NOMO-1 treated with dmso at 0.1 percent for 144 hours (cell line): Measurements from ENCODE around the gene RAB4B.
"Not testable (repeated sequence)": the region's sequence is repeated elsewhere in the genome, so short reads cannot be mapped to it uniquely, and the experiment has no call there.

Source experiments
- DNase-seq: peaks from one replicate; lab custom pipeline; 2025; ENCODE audit not compliant: unreplicated experiment; lab: John Stamatoyannopoulos, UW

RAB4B gene

GRCh38 chr19:40801426-40802299, 23.6 kb downstream of the RAB4B start:
- no peak for DNase-seq

DNA sequence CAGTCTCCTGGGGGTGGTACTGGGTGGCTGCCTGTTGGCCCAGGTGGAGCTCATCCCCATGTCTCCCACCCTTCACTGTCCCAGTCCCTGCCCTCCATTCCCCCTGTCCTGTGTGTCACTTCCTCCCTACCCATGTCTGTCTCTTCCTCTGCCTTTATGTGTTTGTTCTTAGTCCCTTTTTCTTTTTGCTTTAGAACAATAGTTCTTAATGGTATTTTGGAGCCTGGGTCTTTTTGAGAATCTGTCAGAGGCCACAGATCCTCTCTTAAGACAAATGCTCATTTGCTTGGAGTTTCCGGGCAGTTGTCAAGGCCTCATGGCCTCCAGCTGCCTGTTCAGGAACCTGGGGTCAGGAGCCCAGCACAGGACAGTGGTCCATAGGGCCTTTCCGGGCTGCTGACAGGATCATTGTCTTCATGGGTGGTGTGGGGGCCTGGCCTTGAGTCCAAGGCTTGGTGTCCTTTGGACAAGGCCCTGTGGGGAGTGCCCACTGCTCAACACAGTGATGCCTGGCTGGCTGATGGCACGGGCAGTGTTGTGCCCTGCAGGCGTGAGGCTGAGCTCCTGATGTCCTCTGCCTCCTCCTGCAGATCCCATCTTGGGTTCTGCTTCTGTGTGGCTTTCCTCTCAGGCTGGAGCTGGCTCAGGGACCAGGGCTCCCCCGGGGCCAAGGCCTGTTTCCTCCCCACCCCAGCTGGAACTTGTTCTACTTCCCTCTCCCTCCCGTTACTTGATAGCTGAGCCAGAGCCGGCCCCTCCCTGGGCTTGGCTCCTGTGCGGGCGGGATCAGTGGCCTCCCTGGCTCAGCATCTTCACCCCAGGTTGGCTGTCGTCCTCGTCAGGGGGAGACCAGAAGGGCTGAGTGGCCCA, 24.5 kb downstream of the RAB4B start:
- no peak for DNase-seq

- no peak for DNase-seq
Measured at GRCh38 chr19:40803170-40803856, 25.3 kb downstream of the RAB4B start.

DNA sequence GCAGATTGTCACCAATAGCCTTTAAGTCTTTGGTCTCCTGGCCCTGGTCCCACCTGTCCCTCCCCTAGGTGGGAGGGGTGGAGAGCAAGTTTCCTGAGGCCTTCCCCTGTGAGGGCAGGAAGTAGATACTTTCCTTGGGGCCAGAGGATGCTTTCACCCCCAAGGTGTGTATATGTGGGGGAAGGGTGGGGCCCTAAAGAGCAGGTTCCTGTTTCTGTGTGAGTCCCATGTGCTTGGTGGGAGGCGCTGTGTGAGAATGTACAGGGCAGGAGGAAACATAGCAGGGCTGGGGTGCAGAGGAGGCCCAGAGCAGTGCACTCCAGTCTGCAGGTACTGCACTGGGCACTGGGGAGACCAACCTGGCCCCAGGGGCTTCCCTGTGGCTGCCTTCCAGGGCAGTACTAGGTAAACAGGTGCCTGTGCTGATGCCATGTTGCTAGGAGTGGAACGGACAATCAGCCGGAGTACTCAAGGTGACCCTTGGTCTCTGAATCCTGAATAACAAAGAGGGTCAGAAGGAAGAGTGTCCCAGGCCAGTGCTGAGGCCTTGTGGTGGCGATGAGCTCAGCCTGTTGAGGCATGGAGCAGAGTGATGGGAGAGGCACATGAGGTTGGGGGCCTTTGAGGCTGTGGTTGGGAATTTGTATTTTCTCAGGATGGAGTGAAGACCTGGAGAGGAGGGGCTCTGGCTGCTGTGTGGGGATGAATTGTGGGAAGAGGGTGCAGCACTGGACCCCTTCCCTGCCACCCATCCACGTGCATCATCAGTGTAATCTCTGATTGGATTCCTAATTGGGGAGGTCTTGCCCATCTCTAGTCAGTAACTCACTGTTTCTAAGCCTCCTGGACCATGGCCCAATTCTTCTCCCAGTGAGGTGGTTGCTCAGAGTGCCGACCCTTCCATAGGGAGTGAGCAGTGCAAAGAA, 26.1 kb downstream of the RAB4B start:
- DNase-seq: peak; percentile 15

DNA sequence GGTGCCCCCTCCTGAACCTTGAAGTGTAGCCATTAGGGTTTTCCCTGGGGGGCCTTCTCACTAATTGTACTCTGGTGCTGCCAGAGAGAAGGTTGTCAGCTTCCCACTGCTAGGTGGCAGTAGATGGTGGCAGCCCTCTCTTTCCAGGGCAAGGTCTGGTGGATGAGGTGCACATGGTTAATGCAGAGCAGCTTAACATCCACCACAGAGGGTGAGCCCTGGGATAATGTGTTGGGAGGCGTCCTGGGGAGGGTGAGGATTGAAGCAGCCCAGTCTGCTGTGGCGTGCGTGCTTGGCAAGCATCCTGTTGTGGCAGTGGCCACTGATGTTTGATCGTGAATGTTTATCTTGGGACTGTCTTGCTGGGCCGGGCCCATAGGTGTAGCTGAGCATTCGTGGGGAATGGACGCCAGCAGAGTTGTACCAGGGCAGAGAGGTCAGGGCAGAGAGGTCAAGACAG, 26.8 kb downstream of the RAB4B start:
- no peak for DNase-seq

GRCh38 chr19:40805258-40805868, 27.3 kb downstream of the RAB4B start:
- no peak for DNase-seq

DNA sequence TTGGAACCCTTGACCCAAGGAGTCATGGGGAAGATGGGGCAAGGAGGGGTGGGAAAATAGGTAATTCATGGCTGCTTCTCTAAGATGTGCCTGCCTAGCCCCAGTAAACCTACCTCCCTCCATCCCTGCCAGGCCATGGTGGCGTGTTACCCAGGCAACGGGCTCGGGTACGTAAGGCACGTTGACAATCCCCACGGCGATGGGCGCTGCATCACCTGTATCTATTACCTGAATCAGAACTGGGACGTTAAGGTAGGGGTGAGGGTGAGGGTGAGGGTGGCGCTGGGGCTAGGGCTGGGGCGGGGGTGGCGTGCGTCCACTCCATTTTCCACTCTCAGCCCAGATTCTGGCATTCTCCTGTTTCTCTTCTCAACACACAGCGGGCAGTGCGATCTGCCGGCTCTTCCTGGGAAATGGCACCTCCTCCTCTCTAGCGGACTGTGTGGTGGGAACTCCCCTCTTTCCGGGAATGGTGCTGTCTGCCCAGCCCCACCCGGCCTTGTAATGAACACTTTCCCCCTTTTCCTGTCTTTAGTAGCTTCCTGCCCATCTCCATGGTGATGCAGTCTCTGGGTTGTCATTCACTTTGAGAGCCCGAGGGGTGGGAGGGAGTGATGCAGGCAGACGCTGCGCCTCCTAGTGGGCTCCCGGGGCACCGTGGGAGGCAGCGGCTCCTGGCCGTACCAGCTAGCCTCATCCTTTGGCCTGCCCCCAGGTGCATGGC, 28.5 kb downstream of the RAB4B start:
- peak; percentile 20 for DNase-seq

DNA sequence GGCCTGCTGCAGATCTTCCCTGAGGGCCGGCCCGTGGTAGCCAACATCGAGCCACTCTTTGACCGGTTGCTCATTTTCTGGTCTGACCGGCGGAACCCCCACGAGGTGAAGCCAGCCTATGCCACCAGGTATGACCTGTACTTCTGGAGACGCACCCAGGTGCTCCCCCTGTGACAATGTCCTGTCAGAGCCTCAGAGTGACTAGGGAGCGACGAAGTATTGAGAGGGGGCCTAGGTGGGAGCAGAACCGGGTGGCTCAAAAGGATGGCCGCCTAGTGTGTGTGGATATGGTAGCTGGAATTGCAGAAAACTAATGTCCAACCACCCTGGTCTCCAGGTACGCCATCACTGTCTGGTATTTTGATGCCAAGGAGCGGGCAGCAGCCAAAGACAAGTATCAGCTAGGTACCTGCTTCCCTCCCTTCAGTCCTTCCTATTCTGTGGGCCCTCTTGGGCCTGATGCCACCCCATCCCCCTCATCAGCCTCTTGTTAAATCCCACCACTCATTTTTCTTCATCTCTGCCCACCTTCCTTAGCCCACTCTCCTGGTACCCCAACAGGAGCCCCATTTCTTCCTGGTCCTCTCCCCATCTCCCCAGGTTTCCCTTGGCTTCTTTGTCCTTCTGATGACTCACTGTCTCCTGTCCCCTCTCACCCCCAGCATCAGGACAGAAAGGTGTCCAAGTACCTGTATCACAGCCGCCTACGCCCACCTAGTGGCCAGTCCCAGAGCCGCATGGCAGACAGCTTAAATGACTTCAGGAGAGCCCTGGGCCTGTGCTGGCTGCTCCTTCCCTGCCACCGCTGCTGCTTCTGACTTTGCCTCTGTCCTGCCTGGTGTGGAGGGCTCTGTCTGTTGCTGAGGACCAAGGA, 29.3 kb downstream of the RAB4B start:
- DNase-seq: no peak

- no peak for DNase-seq
Measured at GRCh38 chr19:40808021-40808325, 29.9 kb downstream of the RAB4B start.

GRCh38 chr19:40808497-40808896, 30.4 kb downstream of the RAB4B start:
- DNase-seq: no peak

- no peak for DNase-seq
Measured at GRCh38 chr19:40809358-40810086, 31.5 kb downstream of the RAB4B start.

DNA sequence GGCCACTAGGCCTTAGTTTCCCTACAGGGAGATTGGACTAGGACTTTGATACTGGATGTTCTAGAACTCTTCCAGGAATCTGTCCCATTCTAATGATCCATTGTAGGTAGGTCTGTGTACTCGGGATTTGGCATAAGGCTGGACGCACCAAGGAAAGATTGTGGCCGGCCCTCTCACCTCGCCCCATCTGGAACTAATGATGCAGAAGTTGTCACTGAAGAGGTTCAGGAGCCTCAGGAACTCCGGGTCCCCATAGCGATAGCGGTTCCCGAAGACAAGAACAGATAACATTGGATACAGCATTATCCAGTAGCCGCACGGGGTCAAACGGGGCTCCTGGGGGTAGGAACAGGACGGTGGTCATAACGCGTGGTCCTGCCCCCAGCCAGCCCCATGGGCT, 32.1 kb downstream of the RAB4B start:
- no peak for DNase-seq

GRCh38 chr19:40810649-40811408, 32.8 kb downstream of the RAB4B start:
- DNase-seq: peak; percentile 63

DNA sequence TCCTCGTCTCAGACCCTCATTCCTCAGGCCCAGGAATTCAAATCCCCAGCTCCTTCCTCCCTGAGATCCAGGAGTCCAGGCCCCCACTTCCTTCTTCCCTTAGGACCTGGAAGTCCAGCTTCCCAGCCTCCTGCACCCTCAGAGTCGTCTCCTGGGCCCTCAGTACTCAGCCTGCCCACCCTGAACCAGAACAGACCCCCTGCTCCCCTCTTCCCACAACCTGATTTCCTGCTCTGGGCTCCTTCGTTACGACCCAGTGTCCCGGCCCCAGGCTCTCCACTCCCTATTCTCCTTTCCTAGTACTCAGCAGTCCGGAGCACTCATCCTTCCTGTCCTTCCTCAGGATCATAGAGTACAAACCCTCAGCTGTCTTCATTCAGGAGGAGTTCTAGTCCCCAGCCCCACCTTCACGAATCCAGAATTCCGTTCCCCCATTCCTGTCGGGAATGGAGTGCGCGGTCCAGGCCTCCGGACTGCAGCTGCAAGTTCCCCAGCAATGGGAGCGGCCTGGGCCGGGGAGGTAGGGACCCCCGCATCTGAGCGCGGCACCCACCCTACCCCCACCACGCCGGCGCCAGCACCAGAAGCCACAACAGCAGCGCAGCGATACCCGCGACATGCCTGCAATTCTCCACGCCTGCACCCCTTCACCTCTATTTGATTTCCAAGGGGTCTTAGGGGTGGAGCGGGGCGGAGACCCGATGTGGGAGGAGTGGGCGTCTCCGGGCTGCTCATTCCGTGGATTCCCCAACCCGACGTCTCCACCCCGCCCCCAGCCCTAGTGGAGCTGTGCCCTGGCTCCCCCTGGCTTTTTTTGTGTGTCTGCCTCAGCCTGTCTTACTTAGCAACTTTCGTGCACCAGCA, 33.7 kb downstream of the RAB4B start:
- DNase-seq: no peak

DNA sequence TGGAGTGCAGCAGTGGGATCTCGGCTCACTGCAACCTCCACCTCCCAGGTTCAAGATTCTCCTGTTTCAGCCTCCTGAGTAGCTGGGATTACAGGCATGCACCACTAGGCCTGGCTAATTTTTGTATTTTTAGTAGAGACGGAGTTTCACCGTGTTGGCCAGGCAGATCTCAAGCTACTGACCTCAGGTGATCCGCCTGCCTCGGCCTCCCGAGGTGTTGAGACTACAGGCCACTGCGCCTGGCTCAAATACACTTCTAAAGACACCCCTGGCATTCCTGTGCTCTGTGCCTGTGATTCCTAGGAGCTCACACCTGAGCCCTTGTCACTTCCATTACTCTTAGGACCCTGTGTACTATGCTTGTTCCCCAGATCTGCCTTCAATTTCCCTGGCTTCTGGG, 34.5 kb downstream of the RAB4B start:
- DNase-seq: not testable (repeated sequence)

- no peak for DNase-seq
Measured at GRCh38 chr19:40813182-40813581, 35.1 kb downstream of the RAB4B start.
